Stimulated activated CD4-positive, alpha-beta T cell treated with anti-CD3 and anti-CD28 coated beads, Interleukin-12 subunit alpha, Interleukin-12 subunit beta, amount 100 ng/mL, for 4 hours (primary cell): ENCODE results near the gene KPNA4.
"Not testable (repeated sequence)": the region's sequence is repeated elsewhere in the genome, so short reads cannot be mapped to it uniquely, and the experiment has no call there.

Experiments
- DNase-seq: peaks from one replicate; pipeline ENCODE4 v3.0.0-alpha.2; 2020

The KPNA4 gene

DNA sequence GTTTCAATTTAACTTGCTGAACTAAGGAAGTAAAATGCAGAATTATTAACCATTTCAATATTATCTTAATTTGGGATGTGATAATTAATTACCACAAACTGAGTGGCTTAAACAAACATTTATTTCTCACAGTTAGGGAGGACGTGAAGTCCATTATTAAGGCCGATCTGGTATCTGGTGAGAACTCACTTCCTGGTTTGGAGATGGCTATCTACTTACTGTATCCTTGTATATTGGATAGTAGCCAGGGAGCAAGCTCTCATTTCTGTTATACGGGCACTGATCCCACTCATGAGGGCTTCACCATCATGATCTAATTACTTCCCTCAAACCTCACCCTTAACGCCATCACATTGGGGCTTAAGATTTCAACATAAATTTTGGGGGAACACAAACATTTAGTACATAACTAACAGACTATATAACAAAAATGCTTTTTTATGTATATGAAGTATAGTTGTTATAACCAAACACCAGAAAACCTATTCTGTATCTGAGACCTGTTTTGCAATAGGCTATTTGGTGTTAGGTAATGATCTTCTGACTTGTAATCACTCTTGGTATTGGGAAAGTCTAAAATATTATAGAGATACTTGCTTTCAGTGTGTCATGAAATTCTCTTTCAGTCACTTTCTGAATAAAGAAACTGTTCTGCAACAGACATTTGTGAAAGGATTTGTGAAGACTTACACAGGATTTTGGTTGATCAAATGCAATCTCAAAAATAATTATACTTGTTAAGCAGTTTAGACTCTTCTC lies 4.7 kb upstream of the KPNA4 start:
- no peak for DNase-seq

DNA sequence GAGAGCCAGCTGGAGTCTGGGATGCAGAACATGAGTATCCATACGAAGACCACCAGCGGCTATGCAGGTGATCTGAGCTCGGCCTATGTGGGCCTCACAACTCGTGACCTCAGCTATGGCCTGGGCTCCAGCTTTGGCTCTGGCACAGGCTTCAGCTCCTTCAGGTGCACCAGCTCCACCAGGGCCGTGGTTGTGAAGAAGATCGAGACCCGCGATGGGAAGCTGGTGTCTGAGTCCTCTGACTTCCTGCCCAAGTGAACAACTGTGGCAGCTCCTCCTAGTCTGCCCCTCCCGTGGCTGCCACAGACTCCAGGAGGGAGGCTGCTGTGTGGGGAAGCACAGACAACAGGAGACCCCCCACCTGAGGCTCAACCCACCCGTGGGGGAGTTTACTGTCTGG lies 3.6 kb upstream of the KPNA4 start:
- no peak for DNase-seq

DNA sequence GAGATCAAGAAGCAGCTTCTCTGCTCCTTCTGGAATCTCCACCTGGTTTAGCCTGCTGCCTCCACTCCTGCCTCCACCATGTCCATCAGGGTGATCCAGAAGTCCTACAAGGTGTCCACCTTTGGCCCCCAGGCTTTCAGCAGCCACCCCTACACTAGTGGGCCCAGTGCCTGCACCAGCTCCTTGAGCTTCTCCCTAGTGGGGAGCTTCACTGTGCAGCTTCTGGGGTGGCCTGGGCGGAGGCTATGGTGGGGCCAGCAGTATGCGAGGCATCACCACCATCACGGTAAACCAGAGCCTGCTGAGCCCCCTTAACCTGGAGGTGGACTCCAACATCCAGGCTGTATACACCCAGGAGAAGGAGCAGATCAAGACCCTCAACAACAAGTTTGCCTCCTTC lies 2.4 kb upstream of the KPNA4 start:
- DNase-seq, result no peak

DNA sequence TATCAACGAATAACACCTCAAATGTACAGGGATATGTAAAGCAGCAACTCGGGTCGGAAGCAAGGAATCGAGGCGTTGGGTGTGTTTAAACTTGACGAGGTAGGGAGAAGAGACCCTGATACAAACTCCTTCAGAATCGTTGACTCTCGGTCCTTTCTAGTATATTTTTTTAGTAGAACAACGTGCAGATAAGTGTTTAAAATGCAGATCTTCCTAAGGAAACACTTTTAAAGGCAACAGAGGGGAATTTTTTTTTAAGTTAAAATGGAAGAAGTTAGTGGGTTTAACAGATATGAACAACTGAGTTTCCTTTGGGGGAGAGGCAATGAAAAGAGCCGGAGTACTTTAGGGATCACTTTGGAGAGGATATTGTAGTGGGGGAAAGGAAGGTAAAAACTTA lies 1.1 kb upstream of the KPNA4 start:
- no peak for DNase-seq

DNA sequence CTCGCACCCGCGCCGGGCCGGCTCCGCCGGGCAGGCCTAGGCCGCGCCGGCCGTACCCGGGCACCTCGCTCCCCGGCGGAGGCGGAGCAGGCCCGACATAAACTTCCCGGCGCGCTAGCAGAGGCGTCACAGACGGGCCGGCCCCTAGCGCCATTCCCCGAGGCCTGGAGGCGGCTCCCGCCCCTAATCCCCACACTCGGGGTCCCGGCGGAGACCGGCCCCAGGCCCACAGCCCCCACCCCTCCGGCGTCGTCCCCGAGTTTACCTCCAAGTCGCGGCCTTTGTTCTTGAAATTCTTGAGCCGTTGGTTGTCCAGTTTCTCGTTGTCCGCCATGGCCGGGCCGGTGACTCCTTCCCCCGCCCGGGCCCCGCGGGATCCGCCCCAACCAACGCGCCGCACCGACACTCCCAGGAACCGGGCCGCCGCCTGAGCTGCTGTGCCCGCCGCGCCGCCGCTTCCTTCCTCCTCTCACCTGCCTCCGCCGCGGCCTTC lies 376 bp downstream of the KPNA4 start:
- DNase-seq, result peak; percentile 50

DNA sequence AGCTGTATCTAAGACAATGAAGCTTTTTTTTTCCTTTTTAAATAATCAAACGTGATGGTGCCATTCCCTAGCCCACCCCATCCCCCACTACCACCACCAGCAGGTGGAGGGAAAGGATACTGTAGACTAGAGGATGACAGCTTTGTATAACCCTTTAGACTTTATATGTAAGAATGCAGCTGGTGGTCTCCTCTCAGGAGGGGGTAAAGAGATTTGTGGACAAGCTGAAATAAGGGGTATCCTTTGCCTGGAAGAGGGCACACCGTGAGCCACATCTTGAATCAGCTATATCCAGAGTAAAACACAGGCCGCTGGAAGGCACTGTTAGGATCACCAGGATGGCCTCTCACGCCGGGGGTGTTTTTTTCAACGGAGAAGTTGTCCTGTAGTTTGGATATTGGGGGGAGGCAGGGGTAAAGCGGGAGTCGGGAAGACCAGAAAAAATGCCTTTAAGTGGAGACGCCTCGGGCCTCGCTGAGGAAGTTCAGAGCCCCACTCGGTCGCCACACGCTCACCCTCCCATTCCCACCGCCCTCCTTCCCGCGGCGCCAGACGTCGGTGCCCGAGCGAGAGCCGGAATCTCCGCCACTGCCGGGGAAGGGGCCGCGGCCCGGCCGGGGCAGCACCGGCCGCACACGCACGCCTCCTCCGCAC lies 986 bp downstream of the KPNA4 start:
- DNase-seq, result no peak

DNA sequence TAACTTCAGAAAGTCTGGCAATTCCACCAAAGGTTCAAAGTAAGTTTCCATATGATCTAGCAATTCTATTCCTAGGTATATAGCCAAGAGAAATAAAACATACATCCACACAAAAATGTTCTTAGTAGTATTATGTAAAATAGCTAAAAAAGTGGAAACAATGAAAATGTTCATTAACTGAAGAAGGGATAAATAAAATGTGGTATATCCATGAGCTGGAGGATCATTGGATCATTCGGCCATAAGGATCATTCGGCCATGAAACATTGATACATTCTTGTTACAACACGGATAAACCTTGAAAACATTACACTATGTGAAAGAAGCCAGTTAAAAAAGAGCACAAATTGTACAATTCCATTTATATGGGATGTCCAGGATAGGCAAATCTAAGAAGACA lies 2.4 kb downstream of the KPNA4 start:
- no peak for DNase-seq

DNA sequence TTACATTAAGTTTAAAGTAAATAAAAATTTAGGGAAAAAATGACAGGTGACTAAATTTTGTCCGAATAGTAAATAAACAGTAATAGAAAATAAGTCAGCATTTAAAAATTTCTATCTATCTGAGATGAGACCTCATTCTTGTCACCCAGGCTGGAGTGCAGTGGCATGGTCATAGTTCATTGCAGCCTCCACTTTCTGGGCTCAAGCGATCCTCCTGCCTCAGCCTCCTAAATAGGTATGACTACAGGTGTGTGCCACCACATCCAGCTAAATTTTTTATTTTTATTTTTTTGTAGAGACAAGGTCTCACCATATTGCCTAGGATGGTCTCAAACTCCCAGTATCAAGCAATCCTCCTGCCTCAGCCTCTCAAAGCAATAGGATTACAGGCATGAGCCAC lies 7.8 kb downstream of the KPNA4 start:
- DNase-seq, result no peak

DNA sequence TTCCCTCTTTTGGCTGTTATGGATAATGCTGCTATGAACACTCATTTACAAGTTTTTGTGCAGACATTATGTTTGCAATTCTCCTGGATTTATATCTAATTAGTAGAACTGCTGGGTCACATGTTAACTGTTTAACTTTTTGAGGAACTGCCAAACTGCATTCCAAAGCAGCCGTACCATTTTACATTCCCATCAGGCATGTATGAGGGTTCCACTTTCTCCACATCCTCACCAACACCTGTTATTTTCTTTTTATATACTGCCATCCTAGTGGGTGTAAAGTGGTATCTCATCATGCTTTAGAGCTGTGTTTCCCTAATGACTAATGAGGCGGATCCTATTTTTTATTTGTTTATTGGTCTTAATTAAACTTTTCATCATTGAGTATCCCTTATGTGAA lies 9.2 kb downstream of the KPNA4 start:
- no peak for DNase-seq

DNA sequence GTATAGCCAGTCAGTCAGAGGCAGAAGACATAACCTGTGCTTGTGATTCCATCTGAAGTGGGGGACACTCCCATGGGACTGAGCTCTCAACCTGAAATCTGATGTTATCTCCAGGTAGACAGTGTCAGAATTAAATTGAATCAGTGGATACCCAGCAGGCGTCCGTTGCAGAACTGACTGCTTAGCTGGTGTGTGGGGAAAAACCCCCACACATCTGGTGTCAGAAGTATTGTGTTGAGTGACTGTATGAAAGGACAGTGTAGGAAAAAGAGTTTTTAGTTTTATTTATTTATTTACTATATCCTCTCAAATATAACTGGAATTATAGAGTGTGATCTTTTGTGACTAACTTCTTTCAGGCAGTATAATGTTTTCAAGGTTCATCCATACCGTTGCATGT lies 10.4 kb downstream of the KPNA4 start:
- no peak for DNase-seq

DNA sequence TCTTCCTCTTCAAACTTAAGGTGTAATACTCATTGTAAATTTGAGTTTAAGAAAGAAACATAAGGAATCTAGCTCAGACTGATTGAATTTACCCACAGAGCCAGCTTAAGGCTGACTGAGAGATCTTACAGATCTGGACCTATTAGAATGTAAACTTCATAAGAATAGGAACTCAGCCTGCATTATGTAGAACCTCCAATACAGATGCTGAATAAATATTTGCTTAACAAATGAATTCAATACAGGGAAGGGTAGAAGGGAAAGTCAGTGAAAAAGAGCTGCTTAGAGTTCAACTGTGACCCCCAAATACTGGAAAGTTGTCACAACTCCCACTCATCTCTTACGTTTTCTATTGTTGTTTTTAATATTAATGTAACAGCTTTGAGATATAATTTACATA lies 11.5 kb downstream of the KPNA4 start:
- DNase-seq, result no peak

DNA sequence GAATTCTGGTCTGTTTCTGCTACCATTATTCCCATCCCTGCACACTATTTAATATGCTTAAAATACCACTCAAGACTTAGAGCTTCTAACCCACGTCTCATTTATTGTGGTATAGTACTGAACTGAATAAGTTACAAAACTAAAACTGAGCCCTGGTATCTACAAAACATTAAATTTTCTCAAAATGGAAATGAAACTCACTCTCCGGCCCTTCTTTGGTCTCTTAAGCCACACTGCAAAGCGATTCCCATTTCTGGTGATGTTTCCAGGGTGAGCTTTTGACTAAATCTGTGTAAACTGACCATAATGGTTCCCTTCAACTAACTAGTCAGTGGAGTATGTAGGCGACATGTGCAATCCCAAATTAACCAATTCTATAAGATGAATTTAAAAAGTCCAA lies 18.6 kb downstream of the KPNA4 start:
- DNase-seq, result no peak

DNA sequence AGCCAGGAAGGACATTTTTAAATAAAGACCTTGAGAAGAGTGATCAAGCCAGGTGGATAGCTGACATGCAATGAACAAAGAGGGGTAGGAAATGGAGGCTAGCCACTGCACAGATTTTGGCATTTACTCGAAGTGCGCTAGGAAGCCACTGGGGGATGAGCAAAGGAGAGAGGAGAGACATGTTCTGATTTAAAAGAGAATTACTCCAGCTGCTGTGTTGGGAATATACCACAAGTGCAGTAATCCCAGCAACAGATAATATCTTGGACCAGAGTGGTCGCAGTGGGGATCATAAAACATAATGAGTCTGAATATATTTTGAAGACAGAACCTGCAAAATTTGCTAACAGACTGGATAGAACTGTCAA lies 19.9 kb downstream of the KPNA4 start:
- no peak for DNase-seq

DNA sequence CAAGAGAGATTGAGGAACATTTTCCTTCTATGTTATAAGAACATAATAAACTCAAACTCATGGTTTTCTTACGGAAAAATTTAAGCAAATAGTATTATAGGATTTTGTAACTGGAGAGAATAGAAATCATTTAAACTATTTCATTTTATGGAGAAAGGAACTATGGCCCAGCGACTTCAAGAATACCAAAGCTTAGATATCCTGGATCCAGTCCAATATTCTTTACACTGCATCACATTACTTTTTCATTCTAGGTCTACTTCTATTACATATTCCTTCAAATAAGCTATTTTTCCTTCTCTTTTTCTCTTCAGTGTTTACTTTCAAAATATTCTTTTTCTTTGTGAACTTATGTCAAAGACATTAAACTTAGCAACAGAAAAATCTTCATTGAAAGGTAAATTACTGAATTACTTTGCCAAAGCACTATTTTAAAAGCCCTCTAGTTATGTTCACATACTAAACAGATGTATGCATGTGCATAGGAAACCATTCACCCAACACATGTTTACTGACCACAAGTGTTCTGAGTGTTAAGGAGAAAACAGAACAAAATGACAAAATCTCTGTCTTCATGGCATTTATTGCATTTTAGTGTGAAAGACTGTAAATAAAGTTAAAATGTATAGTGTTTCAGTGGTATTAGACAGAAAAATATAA lies 20.4 kb downstream of the KPNA4 start:
- no peak for DNase-seq

DNA sequence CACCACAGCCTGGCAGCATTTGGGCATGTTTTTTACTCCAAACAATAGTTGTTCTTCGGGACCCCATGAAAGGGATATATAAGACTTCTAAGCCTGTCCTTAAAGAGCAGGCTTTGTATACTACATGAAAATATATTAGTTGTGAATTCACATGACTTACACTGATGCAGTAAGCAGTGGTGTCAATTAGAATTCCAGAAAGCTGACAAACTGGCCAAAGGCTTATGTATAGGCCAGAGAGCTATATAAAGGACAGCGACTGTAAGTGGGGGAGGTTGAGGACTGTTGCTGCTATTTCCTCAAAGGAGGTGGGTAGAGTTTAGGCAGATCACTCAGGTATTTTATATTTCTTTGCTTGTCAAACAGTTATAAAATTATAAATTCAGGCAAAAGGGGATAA lies 24.8 kb downstream of the KPNA4 start:
- DNase-seq, result no peak

DNA sequence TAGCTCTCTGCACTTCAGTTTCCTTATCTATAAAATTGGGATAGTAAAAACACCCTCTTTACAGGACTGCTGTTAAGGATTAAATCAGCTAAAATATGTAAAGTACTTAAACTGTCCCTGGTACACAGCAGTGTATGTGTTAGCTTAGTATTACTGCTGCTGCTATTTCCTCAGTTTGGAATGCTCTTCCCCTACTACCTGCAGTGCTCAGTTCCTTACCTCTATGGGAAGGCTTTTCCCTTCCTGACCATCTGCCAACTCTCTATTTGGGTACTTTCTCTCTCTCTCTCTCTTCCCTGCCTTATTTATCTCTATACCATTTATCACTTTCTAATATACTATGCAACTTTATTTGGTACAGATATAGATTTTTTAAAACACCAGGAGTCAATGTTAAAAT lies 26.5 kb downstream of the KPNA4 start:
- no peak for DNase-seq

DNA sequence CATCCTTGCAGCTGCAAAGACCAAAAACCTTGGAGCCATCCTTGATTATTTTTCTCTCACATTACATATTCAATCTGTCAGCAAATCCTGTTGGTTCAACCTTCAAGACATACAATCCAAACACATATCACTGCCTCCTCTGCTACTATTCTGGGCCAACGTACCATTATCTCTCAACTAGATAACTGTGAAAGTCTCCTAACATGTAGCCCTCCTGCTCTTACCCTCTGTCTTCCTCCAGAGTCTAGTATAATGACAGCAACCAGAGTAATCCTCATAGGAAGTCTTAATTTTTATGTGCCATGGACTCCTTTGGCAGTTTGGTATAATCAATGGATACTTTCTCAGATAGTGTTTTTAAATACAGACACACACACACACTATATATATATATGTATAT lies 27.6 kb downstream of the KPNA4 start:
- no peak for DNase-seq

DNA sequence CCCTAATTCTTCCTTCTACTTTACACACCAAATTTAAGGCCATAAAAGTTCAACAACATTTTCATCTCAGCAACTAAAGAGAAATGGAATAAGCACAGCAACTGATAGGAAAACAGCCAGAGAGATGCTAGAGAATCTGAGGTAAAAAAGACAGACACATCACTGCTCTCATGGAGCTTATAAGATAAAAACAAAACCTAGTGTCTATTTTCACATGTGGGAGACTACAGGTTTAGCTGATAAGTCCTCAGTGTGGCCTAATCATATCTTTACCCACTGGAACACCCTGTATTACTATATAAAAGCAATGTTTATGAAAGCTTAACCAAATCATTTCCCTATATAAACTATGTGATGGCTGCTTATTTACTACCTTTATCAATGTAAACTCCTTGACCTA lies 33.0 kb downstream of the KPNA4 start:
- DNase-seq, result no peak

DNA sequence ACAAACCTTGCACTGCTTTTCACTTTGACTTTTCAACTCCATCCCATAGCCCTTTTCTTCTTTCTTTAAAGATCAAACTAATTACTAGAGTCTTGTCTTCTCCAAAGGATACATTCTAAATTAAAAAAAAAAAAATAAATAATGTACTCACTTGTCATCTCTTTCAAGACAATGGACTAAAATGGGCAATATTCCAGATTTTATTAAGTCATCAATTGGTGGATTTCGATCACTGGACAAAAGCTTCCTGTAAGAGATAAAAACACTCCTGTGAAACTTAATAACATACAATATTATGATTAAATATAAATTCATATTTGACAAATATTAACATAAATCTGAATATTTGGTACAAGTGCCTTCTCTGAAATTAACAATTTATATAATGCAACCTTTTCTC lies 34.1 kb downstream of the KPNA4 start:
- no peak for DNase-seq

DNA sequence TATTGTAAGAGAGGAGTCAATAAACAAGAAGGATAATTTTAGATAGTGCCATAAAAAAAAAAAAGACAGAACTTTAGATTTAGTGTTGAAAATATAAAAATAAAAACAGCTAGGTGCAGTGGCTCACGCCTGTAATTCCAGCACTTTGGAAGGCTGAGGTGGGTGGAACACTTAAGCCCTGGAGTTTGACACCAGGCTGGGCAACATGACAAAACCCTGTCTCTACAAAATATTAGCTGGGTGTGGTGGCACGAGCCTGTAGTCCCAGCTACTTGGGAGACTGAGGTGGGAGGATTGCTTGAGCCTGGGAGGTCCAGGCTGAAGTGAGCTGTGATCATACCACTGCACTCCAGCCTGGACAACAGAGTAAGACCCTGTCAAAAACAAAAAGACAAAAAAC lies 49.0 kb downstream of the KPNA4 start:
- not testable (repeated sequence) for DNase-seq

DNA sequence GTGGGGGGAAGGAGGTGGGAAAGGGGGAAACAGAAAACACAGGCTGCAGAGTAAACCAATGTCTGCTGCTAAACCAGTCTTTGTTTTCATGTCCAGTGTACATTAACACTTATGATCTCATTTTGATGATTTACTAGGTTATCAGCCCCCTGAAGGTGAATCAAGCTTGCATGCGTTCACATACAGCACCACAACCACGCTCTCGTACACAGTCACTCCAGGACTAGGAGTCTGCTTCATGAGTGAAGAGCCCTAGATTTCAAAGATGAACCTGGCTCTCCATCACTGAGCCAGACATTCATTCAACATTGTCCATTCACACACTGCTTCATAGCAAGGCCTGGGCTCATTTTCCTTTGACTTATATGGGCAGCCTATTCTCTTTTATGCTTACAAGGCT lies 64.0 kb downstream of the KPNA4 start:
- no peak for DNase-seq

DNA sequence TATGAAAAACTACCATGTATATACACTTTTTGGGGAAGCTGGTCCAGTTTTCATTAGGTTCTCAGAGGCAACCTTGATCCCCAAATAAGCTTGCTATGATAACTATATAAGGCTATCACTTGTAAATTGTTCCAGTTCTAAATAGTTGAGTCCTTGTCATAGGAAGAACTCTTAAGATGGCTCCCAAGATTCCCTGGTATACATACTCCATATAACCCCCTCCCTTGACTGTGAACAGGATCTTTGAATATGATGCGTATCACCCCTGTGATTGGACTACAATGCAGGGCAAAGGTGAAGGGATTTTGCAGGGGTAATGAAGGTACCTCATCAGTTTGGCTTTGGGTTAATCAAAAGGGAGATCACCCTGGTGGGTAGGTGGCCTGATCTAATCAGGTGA lies 67.2 kb downstream of the KPNA4 start:
- no peak for DNase-seq

DNA sequence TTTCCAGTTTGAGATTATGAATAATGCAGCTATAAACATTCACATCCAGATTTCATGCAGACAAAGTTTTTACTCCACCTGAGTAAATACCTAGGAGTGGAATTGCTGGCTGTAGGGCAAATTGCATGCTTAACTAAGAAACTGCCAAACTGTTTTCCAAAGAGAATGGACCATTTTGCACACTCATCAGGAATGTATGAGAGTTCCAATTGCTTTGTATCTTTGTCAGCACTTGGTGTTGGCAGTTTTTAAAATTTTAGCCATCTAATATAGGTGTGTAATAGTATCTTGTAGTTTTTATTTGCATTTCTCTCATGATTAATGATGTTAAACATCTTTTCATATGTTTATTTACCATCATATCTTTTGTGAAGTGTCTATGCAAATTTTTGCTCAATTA lies 75.2 kb downstream of the KPNA4 start:
- no peak for DNase-seq

DNA sequence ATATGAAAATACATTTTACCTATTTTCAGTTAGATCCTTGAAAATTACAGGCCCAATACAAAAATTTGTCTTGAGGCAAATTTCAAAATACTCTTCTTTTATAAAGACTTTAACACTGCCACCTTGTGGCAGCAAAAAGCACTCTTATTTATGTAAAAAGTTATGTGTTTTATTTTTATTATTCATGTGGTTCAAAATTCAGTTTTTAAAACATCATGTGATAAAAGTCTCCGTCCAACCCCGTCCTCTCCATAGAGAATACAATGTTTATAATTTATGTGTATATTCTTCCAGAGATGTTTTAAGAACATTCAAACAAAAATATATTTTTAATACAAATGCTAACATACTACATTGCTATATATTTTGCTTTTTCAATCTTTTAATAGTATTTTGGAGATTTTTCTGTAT lies 78.9 kb downstream of the KPNA4 start:
- no peak for DNase-seq
